HG03108 (cell line): ENCODE measurements around the gene TSPAN5.

ENCODE experiments used
- ATAC-seq: cut with Tn5 transposase; IDR thresholded peaks from one replicate; pipeline ENCODE4 v1.9.1; 2021; ENCODE audit warnings: moderate library complexity; ENCODE audit not compliant: unreplicated experiment

TSPAN5 gene

GRCh38 chr4:98601708-98602107 lies 56.7 kb downstream of the TSPAN5 start:
- ATAC-seq, result peak; percentile 61

- no peak for ATAC-seq
Observed at GRCh38 chr4:98599617-98600205, 58.7 kb downstream of the TSPAN5 start.

DNA sequence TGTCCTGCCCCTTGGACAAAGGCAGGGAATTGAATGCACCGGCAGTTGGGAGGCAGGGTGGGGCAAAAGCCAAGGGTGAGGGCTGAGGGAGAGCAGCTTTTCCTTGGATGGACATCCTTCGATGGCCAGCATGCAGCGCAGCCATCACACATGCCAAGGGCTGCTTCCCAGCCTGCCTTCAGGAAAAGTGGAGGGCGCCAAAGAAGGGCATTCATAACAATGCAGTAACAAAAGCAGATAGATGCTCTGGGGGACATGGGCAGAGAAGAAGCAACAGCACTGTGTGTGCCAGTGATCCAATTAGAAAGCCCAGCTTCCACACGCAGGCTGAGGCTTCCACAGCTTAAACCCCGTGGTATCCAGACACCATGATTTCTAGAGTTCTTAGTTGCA lies 71.5 kb downstream of the TSPAN5 start:
- ATAC-seq, result no peak

DNA sequence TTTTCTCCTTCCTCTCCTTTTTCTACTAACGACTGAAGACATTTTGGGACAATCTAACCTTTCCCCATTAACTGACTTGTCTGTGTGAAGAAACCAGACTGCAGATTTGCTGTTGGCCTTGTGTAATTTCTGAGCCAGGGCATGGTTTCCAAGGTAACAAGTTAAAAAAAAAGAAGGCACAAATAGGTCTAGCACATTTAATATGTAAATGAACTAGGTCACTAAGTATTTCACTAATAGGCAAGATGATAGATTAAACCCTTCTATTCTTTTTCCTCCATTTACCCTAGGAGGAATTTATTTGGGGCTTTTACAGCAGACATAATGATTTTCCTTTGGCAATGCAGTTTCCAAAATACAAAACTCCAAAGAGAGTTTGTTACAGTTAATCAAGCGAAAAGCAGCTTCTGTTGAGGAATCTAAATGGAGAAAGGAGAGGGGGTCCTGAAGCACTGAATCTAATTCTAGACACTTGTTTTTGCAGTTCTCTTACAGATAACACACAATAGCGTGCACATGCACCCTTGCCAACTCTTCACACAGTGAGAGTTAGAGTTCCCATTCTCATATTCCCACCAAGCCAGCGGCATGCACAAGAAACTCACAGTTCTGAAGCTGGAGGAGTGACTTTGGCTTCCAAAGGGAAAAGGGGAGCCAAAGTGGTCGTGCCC lies 72.0 kb downstream of the TSPAN5 start:
- ATAC-seq, result no peak

GRCh38 chr4:98585596-98585995 lies 72.8 kb downstream of the TSPAN5 start:
- no peak for ATAC-seq

- ATAC-seq, result no peak
Observed at GRCh38 chr4:98584265-98584664, 74.1 kb downstream of the TSPAN5 start.

GRCh38 chr4:98583265-98583664 lies 75.1 kb downstream of the TSPAN5 start:
- no peak for ATAC-seq

DNA sequence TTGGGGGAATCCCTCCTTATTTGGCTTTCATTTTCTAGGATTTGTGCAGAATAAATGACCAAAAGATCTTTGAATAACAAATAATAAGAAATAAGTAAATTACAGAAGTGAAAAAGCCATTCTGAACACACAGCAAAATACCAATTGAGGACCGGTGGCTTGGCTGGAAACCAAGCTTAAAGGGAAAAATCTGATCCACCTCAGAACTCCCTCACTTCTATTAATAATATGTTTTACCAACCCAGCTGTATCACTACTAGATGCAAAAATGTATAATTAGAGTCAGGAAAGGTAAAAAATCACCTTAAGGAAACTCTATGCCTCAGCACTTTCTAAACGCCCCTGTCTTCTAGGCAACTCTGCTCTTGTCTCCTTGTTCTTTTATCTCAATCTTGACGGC lies 77.3 kb downstream of the TSPAN5 start:
- no peak for ATAC-seq

- no peak for ATAC-seq
Observed at GRCh38 chr4:98577956-98578355, 80.5 kb downstream of the TSPAN5 start.

GRCh38 chr4:98574816-98575215 lies 83.6 kb downstream of the TSPAN5 start:
- no peak for ATAC-seq

DNA sequence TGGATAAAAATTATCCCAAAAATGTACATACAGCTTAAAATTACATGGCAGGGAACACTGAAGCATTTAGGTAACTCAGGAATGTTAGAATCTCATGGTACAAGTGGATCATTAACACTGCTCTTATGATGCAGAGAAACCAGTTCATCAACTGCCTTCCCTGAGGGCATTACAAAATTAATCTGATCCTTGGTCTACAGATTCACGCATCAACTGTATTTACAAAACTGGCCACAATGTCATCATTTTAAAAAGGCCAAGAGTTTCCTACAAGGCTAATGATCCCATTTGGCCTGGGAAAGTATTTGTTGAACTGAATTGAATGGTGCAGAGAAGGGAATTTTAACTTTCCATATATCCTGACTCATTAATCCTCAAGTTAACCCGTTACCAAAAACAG lies 84.6 kb downstream of the TSPAN5 start:
- ATAC-seq, result no peak

DNA sequence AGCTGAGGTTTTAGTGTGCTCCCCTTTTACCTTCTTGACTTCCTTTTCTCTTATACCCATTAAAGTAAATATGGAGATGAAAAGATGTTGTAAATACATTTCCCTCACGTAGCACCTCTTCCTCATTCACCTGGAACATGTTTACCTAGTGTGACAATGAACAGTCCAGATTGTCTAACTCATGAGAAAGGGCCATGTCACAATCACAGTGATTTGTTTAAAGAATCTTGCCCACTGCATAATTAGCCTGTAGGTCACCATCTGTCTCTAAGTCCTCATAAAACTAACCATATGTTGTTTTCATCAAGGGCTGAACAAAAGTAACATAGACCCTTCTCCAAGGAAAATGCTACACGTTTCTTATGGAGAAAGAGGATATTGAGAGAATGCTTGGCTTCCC lies 85.7 kb downstream of the TSPAN5 start:
- ATAC-seq, result no peak

GRCh38 chr4:98571161-98571786 lies 87.1 kb downstream of the TSPAN5 start:
- no peak for ATAC-seq

- ATAC-seq, result no peak
Observed at GRCh38 chr4:98570151-98570797, 88.1 kb downstream of the TSPAN5 start.

DNA sequence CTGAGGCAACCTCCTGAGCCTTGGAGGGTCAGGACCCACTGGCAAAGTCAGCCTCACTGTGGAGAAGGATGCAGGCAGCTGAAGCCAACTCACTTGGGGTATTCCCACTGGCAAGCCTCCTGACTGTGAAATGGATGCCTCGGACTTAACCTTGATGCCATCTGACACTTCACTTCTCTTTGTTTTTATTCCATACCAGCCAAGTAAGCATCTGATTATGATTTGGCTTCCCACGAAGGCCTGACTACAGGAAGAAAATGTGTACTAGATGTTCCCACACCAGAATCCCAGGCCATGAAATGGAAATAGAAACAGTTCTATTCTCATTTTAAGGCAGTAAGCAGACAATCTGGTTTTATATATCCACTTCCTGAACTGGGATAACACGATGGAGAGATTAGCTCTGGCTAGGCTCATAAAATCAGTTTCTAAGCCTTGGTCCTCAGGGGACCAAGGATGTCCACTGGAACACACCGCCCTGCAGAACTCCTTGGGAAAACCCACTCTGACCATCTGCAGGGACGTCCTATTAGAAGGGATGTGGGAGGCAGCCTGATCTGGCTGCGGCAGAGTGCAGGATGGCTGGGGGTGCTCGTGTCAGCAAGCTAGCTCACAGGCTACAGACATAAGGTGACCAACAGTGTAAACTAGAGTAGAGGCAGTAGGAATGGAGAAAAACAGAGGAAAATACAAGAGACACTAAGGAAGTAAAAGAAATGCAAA lies 89.3 kb downstream of the TSPAN5 start:
- ATAC-seq, result no peak

- ATAC-seq, result no peak
Observed at GRCh38 chr4:98567611-98568010, 90.8 kb downstream of the TSPAN5 start.

DNA sequence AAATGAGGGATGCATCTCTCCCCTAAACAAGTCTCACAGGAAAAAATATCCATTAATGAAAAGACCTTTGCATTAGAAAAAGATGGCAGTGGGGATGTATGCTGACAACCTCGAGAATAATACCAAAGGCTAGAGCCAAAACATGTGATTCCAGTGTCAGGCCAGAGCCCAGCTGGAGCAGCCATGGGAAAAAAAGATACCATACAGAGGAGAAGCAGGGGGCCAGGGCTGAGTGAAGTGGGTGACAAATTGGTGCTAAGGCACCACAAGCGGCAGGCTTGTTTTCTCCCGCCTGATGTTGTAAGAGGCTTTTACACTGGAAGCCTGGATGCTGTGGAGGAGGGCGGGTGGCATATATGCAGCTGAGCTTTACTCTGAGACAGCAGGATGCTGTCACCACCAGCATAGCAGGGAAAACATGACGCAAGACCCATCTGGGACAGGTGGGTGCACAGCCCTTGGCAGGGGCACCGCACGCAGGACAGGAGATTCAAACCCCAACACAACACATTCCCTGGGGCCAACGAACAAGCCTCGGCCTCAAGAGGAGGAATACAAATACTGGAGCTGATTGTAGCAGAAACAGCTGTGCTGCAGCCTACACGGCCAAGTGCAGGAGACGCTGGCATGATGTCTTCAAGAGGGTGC lies 91.9 kb downstream of the TSPAN5 start:
- ATAC-seq, result no peak

- ATAC-seq, result no peak
Observed at GRCh38 chr4:98565681-98566301, 92.6 kb downstream of the TSPAN5 start.

GRCh38 chr4:98564852-98565251 lies 93.6 kb downstream of the TSPAN5 start:
- ATAC-seq, result no peak

DNA sequence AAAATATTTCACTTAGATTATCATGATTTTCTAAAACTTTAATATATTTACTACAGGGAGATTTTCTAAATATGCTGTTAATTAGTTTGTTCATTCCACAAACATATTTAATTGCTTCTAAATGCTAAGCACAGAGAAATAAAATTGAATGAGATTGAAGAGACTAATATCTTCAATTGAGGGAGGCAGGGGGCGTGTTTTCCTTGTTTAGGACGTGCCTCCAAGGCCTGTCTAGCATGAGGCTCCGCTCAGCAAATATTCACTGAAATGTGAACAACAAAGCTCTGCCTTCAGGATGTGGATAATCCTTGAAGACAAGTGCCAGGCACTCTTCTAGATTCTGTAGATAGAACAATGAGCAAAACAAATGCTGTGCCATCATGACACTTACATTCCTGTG lies 98.1 kb downstream of the TSPAN5 start:
- ATAC-seq, result no peak
